OCI-LY3 (cell line): ENCODE measurements around the gene IGHMBP2.

Source experiments
- EZH2phosphoT487 ChIP-seq: fragments of 200-600 bp; shearing (Covaris generic); IDR thresholded peaks from 2 replicates; pipeline ENCODE4 v1.6.1; 2018; ENCODE audit warnings: antibody characterized with exemption, mixed run types, low read depth
- TF ChIP-seq, protein P1 (sequence below): fragments of 200-600, 300-600 bp; sonication (generic); IDR thresholded peaks from 2 replicates; pipeline ENCODE4 v1.5.1; 2014; ENCODE audit warnings: antibody characterized with exemption, low read length, low read depth

DNA sequence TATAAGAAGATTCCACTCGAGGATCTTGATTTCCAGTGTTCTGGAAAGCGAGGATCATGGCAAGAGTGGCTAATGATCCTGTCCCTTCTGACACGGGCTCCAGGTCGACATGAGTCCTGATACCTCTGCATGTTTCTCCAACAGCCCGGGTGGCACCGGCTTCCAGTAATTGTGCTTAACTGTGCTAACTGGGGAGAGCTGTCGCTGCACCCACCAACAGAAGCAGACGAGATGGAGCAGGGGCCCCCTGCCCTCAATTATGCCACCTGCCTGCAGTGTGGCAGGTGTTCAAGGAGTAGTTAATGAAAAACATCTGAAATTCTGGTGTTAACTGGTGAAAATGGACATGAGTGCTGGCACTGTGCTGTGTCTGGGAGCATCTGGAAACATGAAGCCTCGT, 6.2 kb upstream of the IGHMBP2 start:
- TF ChIP-seq, protein P1, sequence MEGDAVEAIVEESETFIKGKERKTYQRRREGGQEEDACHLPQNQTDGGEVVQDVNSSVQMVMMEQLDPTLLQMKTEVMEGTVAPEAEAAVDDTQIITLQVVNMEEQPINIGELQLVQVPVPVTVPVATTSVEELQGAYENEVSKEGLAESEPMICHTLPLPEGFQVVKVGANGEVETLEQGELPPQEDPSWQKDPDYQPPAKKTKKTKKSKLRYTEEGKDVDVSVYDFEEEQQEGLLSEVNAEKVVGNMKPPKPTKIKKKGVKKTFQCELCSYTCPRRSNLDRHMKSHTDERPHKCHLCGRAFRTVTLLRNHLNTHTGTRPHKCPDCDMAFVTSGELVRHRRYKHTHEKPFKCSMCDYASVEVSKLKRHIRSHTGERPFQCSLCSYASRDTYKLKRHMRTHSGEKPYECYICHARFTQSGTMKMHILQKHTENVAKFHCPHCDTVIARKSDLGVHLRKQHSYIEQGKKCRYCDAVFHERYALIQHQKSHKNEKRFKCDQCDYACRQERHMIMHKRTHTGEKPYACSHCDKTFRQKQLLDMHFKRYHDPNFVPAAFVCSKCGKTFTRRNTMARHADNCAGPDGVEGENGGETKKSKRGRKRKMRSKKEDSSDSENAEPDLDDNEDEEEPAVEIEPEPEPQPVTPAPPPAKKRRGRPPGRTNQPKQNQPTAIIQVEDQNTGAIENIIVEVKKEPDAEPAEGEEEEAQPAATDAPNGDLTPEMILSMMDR, result no peak
- no peak for TF ChIP-seq EZH2phosphoT487
